NCI-H82 (cell line): ENCODE results near the gene NDUFAF8.
A peak's percentile ranks its signal among the peaks of the same experiment; 100 is the strongest.

ENCODE experiments used
- DNase-seq: peaks from one replicate; lab custom pipeline; 2025; lab: John Stamatoyannopoulos, UW

The NDUFAF8 gene

DNA sequence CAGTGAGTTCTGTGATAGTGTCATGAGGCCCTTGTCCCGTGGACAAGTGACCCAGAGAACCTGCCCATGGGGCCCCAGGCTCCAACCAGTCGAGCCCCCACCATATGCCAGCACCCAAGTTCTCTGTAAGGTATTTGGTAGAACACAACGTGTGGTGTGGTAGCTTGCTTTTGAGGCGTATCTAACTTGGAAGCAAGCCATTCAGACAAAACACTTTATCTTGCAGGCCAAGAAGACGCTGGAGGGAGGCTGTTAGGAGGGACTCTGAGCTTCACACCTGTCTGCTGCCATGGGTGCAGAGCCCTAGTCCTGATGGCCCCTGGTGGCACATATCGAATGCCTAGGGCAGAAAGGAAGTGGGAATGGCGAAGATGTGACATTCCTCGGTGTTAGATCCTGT lies 1.6 kb downstream of the NDUFAF8 start:
- no peak for DNase-seq

DNA sequence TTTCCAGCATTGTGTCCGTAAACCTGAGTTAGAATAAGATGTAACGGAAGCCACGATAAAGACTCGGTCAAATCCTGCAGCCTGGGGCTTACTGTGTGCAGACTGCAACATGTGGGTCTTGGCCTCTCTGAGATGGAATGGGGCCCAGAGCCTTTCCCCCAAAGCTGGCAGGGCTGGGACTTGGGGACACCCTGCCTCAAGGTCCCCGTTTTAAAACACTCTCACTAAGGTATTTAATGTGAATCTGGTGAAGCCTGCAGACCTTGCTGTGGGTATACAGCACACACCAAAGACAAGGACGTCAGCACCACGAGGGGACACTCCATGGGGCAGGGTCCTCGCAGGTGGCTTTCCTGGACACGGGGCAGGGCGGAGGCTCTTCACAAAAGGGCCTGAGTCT lies 2.1 kb downstream of the NDUFAF8 start:
- DNase-seq = no peak

DNA sequence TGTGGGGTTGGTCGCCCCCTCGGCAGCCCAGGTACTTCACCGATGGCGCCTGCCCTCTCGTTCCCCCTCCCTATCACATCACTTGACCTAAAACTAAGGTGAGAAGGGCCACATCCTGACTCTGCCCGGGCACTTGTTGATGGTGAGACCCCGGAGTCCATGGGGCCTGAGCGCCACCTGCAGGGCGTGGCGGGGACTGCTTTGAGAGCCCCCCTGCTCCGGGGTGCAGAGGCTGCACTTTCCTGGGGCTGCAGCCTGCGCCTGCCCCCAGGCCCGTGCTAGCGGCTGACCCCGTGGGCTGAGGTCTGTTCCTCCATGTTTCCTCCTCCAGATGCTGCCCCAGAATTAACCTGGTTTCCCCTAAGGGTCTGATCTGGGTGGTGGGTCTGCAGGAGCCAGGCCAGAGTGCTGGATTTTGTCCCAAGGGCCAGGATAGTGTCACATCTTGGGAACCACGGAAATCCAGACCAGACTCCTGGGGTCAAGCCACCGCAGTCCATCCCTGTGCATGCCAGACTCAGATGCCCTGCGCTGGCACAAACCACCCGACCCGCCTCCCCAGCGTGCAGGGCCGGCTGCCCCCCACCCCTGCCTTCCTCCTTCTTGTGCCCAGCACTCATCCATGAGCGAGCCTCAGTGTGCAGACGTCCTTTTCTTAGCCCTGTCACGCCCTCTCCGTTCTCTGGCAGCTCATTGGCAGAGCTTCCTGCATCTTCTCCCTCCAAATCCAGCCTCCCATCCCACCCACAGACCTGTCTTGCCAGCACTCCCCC lies 2.7 kb downstream of the NDUFAF8 start:
- peak; percentile 83 for DNase-seq

DNA sequence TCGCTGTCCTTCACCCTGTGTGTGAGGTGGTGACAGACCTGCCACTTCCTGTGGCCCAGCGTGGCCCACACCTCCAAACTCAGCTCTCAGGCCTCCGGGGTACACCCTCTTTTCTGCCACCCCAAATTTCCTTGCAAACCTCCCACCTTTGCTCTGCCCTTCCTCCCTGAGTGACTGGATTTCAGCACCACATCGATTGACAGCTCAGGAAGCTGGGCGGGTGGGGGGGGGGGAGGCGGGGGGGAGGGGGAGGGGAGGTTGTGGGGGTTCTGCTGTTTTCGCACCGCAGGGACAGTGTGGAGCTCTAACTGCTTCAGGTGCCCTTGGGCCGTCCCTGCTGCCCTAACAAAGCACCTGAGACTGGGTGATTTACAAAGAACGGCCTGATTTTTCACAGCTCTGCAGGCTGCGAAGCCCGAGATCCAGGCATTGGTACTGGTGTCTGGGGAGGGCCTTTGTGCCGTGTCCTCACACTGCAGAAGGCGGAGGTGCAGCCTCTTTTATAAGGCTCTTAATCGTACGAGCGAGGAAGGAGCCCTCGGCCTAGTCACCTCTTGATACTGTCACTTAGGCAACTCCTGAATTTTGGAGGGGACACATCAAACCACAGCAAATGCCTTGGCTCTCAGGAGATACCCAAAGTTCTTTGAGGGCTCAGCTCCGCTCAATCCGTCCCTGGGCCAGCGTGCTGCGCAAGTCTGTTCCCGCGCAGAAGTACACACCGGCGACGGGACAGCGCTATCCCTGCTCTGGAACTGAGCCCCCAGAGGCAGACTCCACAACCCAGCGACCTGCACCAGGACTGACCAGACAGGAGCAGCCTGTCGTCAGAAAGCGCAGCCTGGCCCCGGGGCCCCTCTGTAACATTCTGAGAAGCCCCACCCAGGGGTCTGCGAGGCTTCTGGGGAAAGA lies 3.6 kb downstream of the NDUFAF8 start:
- DNase-seq = no peak

DNA sequence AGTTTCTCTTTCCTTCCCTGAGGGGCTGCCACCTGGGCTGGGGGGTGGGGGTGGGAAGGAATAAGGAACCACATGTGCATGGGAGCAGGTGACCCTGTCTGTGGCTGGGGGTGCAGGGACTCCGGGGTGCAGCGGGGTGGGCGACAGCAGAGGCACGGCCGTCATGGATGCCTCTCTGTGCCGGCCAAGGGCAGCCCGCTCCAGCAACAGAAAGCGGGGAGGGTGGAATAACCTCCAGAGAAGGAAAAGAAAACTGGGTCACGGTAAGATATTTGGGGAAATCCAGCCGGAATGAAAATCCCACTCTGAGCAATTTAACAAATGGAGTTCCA lies 4.2 kb downstream of the NDUFAF8 start:
- DNase-seq = no peak

DNA sequence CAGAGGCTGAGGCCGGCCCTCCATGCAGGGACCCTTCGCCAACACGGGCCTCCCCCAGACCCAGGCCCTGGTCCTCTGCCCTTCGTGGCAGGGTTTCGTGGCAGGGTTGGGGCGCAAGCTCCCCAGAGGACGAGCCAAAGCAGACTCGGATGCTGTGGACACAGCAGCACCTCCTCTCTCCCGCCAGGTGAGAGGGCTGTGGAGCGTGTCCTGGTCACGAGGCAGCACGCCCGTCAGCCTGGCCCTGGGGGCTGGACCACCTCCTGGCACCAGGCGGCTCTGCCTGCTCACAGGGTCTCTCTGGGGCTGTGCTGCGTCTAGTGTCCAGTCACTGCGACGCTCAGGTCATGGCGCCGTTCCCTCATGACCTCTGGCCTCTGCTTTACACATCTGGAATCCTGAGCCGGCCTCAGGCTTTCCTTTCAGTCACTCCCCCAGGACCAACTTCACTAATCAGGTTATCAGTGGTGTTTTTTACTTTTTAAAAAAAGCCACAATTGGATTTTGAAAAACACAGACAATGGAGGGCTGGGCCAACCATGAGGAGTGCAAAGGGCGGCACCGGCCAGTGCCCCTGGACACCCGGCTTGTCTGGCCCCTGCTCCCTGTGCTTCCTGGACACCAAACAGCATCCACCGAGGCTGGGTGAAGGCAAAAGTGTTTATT lies 5.4 kb downstream of the NDUFAF8 start:
- no peak for DNase-seq

DNA sequence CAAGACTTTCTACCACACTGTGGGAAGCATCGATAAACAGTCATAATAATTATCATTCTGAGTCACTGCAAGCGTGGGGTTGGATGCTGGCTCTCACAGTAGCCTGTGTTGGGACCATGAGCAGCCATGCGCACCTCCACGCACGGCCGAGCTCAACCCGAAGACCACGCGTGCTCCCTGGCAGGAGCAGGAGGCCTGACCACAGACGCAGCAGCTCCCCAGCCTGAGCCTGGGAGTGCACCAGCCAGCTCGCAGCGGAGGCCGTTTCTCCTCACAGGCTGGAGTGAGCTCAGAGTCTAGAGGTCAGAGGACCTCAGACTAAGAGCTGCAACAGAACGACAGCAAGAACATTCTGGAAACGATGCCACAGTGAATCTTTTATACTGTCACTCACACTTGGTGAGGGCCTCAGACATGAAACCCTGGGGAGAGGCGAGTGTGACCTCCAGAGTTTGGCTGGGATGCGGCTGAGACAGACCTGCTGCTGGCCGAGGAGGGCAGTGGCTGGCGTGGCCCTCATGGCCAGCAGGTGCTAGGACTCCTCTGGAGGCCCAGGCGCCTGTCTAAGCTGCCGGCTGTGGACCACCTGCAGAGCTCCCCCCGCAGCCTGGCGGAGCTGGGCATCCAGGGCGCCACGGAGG lies 6.0 kb downstream of the NDUFAF8 start:
- DNase-seq = peak; percentile 29

DNA sequence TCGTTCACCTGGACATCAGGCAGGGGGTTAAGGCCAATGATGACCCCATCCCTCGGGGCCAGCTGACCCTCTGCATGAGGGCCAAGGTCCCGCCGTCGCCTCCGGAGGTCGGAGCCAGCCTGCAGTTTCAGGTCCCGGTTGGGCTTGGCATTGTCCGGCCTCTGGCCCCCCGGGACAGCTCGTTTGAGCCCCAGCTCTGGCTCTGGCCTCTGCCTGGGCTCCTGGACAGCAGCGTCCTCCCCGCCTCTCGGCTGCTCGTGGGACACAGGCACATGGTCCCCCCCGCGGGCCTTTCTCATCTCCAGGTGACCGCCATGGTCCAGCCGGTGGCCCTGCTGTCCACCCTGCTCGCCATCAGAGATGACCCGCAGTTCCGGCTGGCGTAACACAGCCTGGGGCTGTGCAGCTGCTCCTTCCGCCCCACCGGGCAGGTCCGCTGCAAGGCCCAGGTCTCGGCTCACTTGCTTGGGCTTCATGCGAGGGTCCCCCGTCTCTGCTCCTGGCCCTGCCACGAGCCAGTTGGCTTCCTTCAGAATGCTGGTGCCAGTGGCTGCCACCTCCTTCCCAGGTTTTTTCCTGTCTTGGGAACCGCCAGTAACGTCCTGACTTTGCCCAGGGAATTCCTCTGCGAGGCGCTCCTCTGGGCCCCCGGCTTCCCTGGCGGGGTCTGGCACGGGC lies 6.7 kb downstream of the NDUFAF8 start:
- DNase-seq = no peak

DNA sequence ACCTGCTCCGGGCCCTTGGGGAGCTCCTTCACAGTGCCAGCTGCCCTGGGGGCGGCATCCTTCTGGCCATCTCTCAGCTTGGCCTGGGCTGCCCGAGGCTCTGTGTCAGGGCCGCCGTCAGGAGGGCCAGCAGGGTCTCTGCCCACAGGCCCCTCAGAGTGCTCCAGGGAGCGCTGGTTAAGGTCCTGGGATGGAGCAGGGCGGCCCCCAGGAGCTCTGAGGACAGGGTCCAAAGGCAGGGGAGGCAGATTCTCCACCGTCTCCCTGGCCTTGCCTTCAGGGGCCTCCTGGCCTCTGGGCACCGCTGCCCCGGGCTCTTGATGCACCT lies 7.2 kb downstream of the NDUFAF8 start:
- DNase-seq = no peak

DNA sequence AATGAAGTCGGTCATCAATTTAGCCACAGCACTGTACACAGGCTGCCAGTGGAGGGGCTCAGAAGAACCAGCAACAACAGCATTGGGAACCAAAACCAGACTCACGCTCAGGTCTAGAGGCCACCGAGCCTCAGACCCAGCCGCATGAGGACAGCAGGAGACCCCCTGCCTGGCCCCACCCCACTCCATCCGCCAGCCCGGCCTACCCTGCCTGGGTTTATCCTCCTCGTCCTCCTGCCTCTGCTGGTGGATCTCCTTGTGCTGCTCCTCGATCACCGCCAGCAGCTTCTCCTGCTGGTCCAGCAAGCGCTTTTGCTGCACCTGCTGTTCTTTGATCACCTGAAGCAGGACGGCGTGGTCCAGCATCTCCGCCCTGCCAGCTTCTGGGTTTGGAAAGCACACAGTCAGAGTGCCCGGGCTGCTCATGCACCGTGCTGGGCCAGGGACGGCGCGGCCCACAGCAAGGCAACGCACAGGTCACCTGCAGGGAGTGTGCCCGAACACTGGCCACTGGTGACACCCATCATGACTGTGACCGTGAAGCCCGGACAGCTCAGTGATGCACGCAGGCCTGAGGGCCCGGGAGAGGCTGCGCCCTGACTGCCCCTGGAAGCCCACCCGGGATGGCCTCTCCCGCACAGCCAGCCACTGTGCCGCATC lies 7.7 kb downstream of the NDUFAF8 start:
- peak; percentile 21 for DNase-seq

DNA sequence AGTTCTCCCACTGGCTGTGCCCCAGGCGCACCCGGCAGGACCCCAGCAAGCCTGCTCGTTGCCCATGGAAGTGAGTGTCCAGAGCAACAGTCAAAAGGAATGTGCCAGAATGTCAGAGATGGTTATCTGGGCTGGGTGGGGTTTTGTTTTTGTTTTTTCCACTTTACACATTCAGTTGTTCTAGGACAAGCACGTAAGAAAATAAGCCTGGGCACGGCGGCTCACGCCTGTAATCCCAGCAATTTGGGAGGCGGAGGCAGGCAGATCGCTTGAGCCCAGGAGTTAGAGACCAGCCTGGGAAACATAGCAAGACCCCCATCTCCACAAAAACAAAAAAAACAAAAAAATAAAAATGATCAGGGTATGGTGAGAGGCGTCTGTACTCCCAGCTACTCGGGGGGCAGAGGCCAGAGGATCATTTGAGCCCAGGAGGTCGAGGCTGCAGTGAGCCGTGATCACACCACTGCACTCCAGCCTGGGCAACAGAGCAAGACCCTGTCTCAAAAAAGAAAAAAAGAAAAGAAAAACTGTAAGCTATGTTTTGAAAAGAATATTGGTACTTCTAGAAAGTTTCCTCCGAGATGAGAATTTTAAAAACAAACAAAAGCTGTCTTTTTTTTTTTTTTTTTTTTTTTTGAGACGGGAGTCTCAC lies 8.3 kb downstream of the NDUFAF8 start:
- DNase-seq = no peak

DNA sequence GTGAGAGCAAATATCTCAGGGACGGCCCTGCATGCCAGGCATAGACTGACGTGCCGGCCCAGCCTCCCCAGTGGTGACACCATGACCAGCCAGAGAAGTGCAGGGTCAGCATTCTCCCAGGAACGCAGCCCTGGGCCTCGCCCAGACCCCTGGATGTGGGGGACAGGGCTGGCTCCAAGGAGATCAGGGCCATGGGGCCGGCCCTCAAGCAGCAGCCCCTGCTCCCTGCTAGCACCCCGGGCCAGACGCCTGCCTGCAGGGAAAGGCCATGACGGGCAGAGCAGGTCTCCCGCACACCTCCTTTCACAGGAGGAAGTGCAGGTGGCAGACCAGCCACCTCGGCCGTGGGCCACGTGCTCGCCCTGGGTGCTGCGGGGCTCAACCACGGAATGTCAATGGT lies 9.5 kb downstream of the NDUFAF8 start:
- no peak for DNase-seq

DNA sequence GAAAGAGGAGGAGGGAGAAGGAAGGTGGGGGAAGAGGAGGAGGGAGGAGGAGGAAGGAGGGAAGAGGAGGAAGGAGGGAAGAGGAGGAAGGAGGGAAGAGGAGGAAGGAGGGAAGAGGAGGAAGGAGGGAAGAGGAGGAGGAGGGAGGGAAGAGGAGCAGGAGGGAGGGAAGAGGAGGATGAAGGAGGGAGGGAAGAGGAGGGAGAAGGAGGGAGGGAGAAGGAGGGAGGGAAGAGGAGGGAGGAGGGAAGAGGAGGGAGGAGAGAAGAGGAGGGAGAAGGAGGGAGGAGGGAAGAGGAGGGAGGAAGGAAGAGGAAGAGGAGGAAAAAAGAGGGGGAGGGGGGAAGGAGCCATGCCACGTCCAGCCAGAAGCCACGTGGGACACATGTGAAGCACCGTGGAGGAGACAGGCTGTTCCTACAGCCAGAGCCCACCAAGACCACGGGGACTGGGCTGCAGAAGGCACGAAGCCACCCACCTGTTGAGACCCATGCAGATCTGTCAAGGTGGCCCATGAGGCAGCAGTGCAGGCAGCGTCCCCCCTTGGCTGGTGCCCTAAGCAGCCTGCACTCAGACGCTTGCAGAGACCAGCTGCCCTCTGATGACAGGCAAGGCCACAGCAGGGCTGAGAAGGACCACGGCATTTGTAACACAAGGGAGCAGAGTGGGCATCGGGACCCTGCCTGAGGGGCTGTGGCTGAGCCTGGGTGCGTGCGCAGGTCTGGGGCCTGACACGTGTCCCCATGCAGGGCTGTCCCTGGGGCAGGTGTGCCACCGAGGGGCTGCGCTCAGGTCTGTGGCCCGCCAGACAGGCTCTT lies 10.3 kb downstream of the NDUFAF8 start:
- DNase-seq = peak; percentile 56

DNA sequence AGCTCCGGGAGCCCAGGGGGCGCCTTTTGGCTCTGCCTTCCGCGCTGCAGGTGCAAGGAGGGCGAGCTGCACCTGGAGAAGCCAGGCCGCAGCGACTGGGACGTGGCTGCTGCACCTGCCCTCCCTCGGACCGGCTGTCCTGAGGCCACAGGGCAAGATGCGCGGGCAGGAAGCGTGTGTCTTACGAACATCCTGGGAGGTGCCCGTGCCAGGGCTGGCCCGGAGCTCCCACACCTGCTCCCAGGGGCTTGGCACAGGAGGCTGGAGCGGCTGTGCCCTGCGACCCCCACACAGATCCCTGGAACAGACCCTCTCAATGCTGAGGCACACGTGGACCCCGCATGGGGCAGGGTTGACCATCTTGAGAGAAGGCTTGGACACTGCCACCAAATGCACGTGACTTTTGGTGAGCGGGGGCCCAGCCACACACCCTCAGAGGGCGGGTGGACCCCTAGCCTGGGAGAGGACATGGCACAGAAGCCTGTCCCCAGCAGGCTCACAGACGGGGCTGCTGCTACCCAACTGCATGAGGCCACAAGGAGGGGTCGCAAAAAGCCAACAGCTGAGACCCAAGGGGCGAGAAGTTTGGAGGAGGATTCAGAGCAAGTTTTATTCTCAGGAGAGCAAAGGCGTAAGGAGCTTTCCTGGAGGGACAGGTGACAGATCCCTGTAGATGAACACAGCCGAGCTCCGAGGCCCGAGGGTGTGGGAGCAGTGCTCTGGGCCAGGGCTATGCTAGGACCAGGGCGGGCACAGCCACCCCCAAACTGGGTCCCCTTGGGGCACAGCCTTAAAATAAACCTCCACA lies 11.4 kb downstream of the NDUFAF8 start:
- no peak for DNase-seq

DNA sequence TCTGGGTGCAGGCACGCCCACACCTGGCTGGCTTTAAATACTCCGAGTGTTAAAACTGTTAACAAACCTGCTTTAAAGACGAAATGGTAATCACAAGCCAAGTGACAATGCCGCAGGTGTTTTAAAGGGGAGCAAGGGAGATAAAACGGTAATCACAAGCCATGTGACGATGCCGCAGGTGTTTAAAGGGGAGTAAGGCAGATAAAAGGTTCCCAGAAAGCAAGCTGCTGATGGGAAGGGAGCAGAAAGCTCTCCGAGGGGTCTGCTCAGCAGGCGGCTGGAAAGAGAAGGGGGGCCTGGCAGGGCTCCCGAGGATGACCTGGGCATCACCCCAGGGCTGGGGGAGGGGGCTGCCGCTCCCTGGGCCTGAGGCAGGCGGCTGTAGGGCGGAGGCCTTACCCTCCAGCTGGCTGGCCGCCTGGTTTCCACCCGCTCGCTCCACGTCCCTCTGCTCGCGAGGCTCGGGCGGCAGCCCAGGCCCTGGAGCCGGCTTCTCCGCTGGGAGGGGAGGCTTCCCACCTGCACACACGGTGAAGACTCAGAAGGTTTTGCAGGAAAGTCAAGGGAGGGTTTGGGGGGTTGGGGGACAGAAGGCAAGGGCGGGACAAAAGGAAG lies 12.1 kb downstream of the NDUFAF8 start:
- DNase-seq = peak; percentile 51

DNA sequence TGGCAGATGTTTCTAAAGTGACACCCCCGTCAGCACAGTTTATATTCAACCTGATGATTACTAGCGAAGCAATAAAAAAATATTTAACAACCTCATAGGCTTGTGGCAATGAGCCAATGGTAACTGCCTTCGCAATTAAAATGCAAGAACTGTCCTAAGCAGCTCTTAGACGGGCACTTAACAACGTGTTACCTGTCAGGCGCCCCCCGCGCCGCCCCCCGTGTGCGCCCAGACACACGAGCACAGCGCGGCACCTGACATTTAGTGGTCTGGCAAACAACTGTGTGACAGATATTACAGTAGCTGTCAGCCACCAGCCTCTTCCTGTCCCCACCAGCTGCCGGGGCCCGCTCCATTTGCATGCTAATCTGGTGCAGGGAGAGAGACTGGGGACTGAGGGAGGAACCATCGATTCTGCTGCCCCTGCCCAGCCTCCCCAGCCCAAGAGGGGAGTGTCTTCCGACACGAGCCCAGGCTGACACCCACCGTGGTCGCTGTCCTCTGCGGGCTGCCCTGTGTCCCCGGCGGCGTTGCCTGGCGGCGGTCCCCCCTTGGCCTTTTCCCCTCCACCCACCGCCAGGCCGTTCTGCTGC lies 12.7 kb downstream of the NDUFAF8 start:
- DNase-seq = peak; percentile 90

DNA sequence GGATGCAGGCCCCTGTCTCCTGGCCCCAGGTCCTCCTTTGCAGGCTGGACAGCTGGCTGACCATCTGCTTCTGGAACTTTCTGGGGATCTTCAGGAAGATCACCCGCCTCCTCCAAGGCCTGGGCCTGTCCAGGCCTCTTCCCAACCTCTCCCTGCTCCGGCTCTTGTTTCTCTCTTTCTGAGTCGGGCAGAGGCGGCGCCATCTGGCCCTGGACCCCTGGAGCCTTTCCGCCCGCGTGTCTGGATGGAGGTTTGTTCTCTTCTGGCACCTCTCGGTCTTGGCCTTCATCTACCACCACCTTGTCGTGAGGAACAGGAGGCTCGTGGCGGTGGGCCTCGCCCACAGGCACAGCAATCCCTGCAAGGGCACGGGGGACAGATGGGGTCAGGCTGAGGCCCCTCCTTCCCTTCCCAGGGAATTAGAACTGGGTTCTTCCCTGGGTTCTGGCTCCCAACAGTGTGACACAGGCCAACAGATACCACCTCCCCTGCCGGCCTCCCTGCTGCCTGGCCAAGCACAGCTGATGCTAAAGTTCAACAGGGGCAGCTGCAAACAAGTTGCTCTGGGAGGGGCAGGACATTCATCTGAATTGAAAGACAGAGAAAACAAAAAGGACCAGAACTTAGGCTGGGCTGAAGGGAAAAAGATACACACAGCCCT lies 13.3 kb downstream of the NDUFAF8 start:
- DNase-seq = peak; percentile 71

DNA sequence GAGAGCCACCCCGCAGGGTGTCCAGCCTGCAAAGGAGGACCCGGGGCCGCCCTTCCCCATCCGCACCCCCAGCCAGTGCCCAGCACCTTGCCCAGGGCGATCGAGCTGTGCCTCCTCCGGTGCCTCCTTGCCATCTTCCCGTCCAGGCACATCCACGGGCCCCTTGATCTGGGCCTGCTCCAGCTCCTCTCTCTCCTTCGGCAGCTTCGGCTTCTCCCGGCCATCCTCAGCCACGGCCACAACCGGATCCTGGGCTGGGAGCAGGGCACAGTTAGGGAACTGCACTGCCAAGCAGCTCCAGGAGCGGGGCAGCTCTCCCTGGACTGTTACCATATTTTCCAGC lies 13.8 kb downstream of the NDUFAF8 start:
- DNase-seq = no peak
